H9 (cell line): Measurements from ENCODE around the gene TMCO2. TPM values are rescaled to one million over a fixed set of nuclear protein-coding genes. Genes with fewer than 3 reads are reported as not detected.

Experiments
- DNase-seq: peaks from one replicate; pipeline ENCODE4 v3.0.0-alpha.2; 2017
- H2AFZ ChIP-seq: one replicate; pipeline ENCODE4 v1.6.1; 2013; ENCODE audit warnings: mild to moderate bottlenecking, low read length, control low read depth, moderate library complexity
- H2AK5ac ChIP-seq: 2 replicates; pipeline ENCODE4 v1.6.1; 2013; ENCODE audit warnings: low read length, control low read depth, mixed read lengths; ENCODE audit not compliant: insufficient read length
- H2BK120ac ChIP-seq: one replicate; pipeline ENCODE4 v1.6.1; 2013; ENCODE audit warnings: low read depth, mild to moderate bottlenecking, low read length, control low read depth, inconsistent platforms; ENCODE audit not compliant: poor library complexity, severe bottlenecking
- H2BK12ac ChIP-seq: 2 replicates; pipeline ENCODE4 v1.6.1; 2013; ENCODE audit warnings: low read length, control low read depth, mixed read lengths, low read depth; ENCODE audit not compliant: insufficient read length
- H2BK15ac ChIP-seq: 2 replicates; pipeline ENCODE4 v1.6.1; 2013; ENCODE audit warnings: low read depth, low read length, control low read depth
- H2BK20ac ChIP-seq: one replicate; pipeline ENCODE4 v1.6.1; 2013; ENCODE audit warnings: low read depth, mild to moderate bottlenecking, low read length, control low read depth, inconsistent platforms; ENCODE audit not compliant: poor library complexity, severe bottlenecking
- H2BK5ac ChIP-seq: 2 replicates; pipeline ENCODE4 v1.6.1; 2013; ENCODE audit warnings: low read length, control low read depth, mixed read lengths; ENCODE audit not compliant: insufficient read length
- H3K14ac ChIP-seq: 2 replicates; pipeline ENCODE4 v1.6.1; 2013; ENCODE audit warnings: low read length, control low read depth; ENCODE audit not compliant: insufficient read depth
- H3K18ac ChIP-seq: 2 replicates; pipeline ENCODE4 v1.6.1; 2013; ENCODE audit warnings: low read depth, mild to moderate bottlenecking, mixed read lengths, low read length, control low read depth; ENCODE audit not compliant: insufficient read length
- H3K23ac ChIP-seq: 2 replicates; pipeline ENCODE4 v1.6.1; 2013; ENCODE audit warnings: low read length, control low read depth, mixed read lengths, low read depth; ENCODE audit not compliant: insufficient read length
- H3K23me2 ChIP-seq: 2 replicates; pipeline ENCODE4 v1.6.1; 2013; ENCODE audit warnings: low read depth, mild to moderate bottlenecking, mixed read lengths, low read length, control low read depth; ENCODE audit not compliant: insufficient read length, poor library complexity, severe bottlenecking
- H3K27ac ChIP-seq: 2 replicates; pipeline ENCODE4 v1.5.1; 2013; ENCODE audit warnings: low read length, control low read depth, mixed read lengths, low read depth; ENCODE audit not compliant: insufficient read length
- H3K27me3 ChIP-seq: 2 replicates; pipeline ENCODE4 v1.6.1; 2013; ENCODE audit warnings: low read length, control low read depth, inconsistent platforms; ENCODE audit not compliant: insufficient read depth
- H3K4ac ChIP-seq: 2 replicates; pipeline ENCODE4 v1.6.1; 2013; ENCODE audit warnings: low read depth, mild to moderate bottlenecking, control low read depth, inconsistent platforms, low read length, moderate library complexity
- H3K4me1 ChIP-seq: 2 replicates; pipeline ENCODE4 v1.6.1; 2013; ENCODE audit warnings: low read length, control low read depth, inconsistent platforms; ENCODE audit not compliant: insufficient read depth
- H3K4me2 ChIP-seq: 2 replicates; pipeline ENCODE4 v1.6.1; 2013; ENCODE audit warnings: low read length, control low read depth, mixed read lengths; ENCODE audit not compliant: insufficient read length, insufficient read depth
- H3K56ac ChIP-seq: 2 replicates; pipeline ENCODE4 v1.6.1; 2013; ENCODE audit warnings: low read depth, mild to moderate bottlenecking, mixed read lengths, low read length, control low read depth; ENCODE audit not compliant: insufficient read length
- H3K79me1 ChIP-seq: 2 replicates; pipeline ENCODE4 v1.6.1; 2013; ENCODE audit warnings: low read depth, mild to moderate bottlenecking, moderate library complexity, low read length, control low read depth, inconsistent platforms; ENCODE audit not compliant: insufficient read depth, poor library complexity, severe bottlenecking
- H3K79me2 ChIP-seq: 2 replicates; pipeline ENCODE4 v1.6.1; 2013; ENCODE audit warnings: low read length, control low read depth, inconsistent platforms; ENCODE audit not compliant: insufficient read depth
- H3K9ac ChIP-seq: 2 replicates; pipeline ENCODE4 v1.6.1; 2013; ENCODE audit warnings: low read length, control low read depth, mixed read lengths; ENCODE audit not compliant: insufficient read length; ENCODE audit errors: extremely low read depth
- H3K9me3 ChIP-seq: one replicate; pipeline ENCODE4 v1.6.1; 2013; ENCODE audit warnings: low read depth, low read length, inconsistent platforms; ENCODE audit not compliant: control insufficient read depth
- H3T11ph ChIP-seq: one replicate; pipeline ENCODE4 v1.6.1; 2013; ENCODE audit warnings: mild to moderate bottlenecking, low read length, control low read depth, inconsistent platforms
- H4K20me1 ChIP-seq: one replicate; pipeline ENCODE4 v1.6.1; 2013; ENCODE audit not compliant: control insufficient read depth, insufficient read length, insufficient read depth
- H4K5ac ChIP-seq: 2 replicates; pipeline ENCODE4 v1.6.1; 2013; ENCODE audit warnings: low read depth, mild to moderate bottlenecking, mixed read lengths, low read length, control low read depth; ENCODE audit not compliant: insufficient read length
- H4K8ac ChIP-seq: replicated peaks from 2 replicates; pipeline ENCODE4 v1.6.1; 2013; ENCODE audit warnings: low read length, control low read depth, mixed read lengths, low read depth; ENCODE audit not compliant: insufficient read length
- H4K91ac ChIP-seq: 2 replicates; pipeline ENCODE4 v1.6.1; 2013; ENCODE audit warnings: low read depth, mild to moderate bottlenecking, moderate library complexity, mixed read lengths, low read length, control low read depth; ENCODE audit not compliant: insufficient read length
- H3K27ac Mint-ChIP-seq, 3 experiments: 2 replicates in 2 of 3; 3 replicates in 1 of 3; pipeline ENCODE4 v1.8.0; 2020 to 2021; ENCODE audit warnings: mixed read lengths in 3 of 3, mild to moderate bottlenecking in 1 of 3, moderate library complexity in 1 of 3
- H3K27me3 Mint-ChIP-seq: 2 replicates; pipeline ENCODE4 v1.8.0; 2021; ENCODE audit warnings: low read depth, mild to moderate bottlenecking, moderate library complexity, mixed read lengths
- H3K36me3 Mint-ChIP-seq, 3 experiments: 2 replicates in 2 of 3; 3 replicates in 1 of 3; pipeline ENCODE4 v1.8.0; 2020 to 2021; ENCODE audit warnings: low read depth in 3 of 3, mixed read lengths in 3 of 3; ENCODE audit not compliant: insufficient read depth in 1 of 3
- H3K4me1 Mint-ChIP-seq, 2 experiments: 2 replicates each; pipeline ENCODE4 v1.8.0; 2020; ENCODE audit warnings: mixed read lengths in 2 of 2
- H3K4me3 Mint-ChIP-seq, 2 experiments: 2 replicates in 1 of 2; 3 replicates in 1 of 2; pipeline ENCODE4 v1.8.0; 2020 to 2021; ENCODE audit warnings: mild to moderate bottlenecking in 2 of 2, mixed read lengths in 2 of 2, moderate library complexity in 1 of 2
- H3K9me3 Mint-ChIP-seq, 2 experiments: 2 replicates in 1 of 2; 3 replicates in 1 of 2; pipeline ENCODE4 v1.8.0; 2020; ENCODE audit warnings: mild to moderate bottlenecking in 2 of 2, mixed read lengths in 2 of 2, moderate library complexity in 1 of 2
- CTCF ChIP-seq: fragments of 200-600 bp; sonication (generic); conservative IDR thresholded peaks from 3 replicates; pipeline ENCODE4 v1.8.0; 2021; ENCODE audit warnings: antibody characterized with exemption, mild to moderate bottlenecking
- total RNA-seq: library from RNA; stranded (reverse); gene quantifications from 2 replicates; pipeline ENCODE4 v1.2.1, GENCODE V29; 2021

The TMCO2 gene
- total RNA-seq, 1 experiment from 2014 or later = not detected

- Histone ChIP-seq H4K20me1 (no peaks in the 10 kb centered on the region), H4K8ac (no peak overlapping the region), H4K91ac (no peak overlapping the region), H4K5ac (no peak overlapping the region), H3K27me3 (no peaks in the 10 kb centered on the region), H3K4ac (no peak overlapping the region), H3K79me2 (no peaks in the 10 kb centered on the region), H3K23ac (no peak overlapping the region), H3T11ph (no peak overlapping the region), H2BK12ac (no peak overlapping the region), H3K9ac (no peak overlapping the region), H2BK20ac (no peak overlapping the region), H2BK15ac (no peak overlapping the region), H3K4me2 (no peak overlapping the region), H2BK5ac (no peak overlapping the region), H3K56ac (no peak overlapping the region), H2AK5ac (no peak overlapping the region), H3K4me1 (no peaks in the 10 kb centered on the region), H3K27ac (no peak overlapping the region), H3K79me1 (no peaks in the 10 kb centered on the region), H2BK120ac (no peak overlapping the region), H2AFZ (no peak overlapping the region), H3K9me3 (no peaks in the 10 kb centered on the region), H3K14ac (no peak overlapping the region), H3K23me2 (no peaks in the 10 kb centered on the region), H3K18ac (no peak overlapping the region)
- no peak for TF ChIP-seq CTCF
- Mint-ChIP-seq H3K4me3 (no peak overlapping the region), H3K36me3 (peaks cover 10 to 65% (median 50%) of the 10 kb centered on the region in 3 experiments; a peak in 6 of 7 replicates), H3K4me1 (no peaks in the 10 kb centered on the region), H3K27ac (0 out of 7 replicates have a peak overlapping the region, but pooled peaks of 1 of the 3 experiments have one; percentile 34), H3K9me3 (no peaks in the 10 kb centered on the region), H3K27me3 (no peaks in the 10 kb centered on the region)
- no peak for DNase-seq
Observed at GRCh38 chr1:40265919-40266318, 18.2 kb downstream of the TMCO2 start.
